ENCODE measurements around the gene PDX1. TPM values are rescaled to one million over a fixed set of nuclear protein-coding genes. Genes with fewer than 3 reads are reported as not detected.

Gene PDX1
- total RNA-seq, result not detected
- polyA plus RNA-seq, result not detected

DNA sequence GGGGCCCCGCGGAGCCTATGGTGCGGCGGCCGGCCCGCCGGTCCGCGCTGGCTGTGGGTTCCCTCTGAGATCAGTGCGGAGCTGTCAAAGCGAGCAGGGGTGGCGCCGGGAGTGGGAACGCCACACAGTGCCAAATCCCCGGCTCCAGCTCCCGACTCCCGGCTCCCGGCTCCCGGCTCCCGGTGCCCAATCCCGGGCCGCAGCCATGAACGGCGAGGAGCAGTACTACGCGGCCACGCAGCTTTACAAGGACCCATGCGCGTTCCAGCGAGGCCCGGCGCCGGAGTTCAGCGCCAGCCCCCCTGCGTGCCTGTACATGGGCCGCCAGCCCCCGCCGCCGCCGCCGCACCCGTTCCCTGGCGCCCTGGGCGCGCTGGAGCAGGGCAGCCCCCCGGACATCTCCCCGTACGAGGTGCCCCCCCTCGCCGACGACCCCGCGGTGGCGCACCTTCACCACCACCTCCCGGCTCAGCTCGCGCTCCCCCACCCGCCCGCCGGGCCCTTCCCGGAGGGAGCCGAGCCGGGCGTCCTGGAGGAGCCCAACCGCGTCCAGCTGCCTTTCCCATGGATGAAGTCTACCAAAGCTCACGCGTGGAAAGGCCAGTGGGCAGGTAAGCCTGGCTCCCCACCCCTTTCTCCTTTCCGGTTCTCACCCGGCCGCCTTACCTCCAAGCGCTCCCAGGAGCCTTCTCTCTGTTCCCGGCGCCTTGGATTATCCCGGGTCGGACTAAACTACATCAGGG lies at the start of gene PDX1:
Gene PDX1 (plus strand): TSS at position 67 of the 743 bp plus-strand sequence. CDS start 139 bp downstream, at position 206.
- H3K27ac ChIP-seq (ENCODE audit: low read depth, low read length), result no peak within 1 kb of the TSS
- intact Hi-C loops (cut with micrococcal nuclease), result no loop called here
- no peaks in the 10 kb centered on the region for H3K36me3 ChIP-seq (ENCODE audit: insufficient read depth, low read length)
- no peaks in the 10 kb centered on the region for H3K9me3 ChIP-seq (ENCODE audit: control insufficient read depth in 1 of 2, low read length in 2 of 2)
- Mint-ChIP-seq H3K27ac (no peak within 1 kb of the TSS), H3K27me3 (peaks cover 60 to 65% of the 10 kb centered on the region in 2 donors), H3K4me3 (peak within 1 kb of the TSS; percentile 64 to 81 (median 72)), H3K36me3 (no peaks in the 10 kb centered on the region), H3K9me3 (peaks cover 0 to 8% (median 0%) of the 10 kb centered on the region in 8 donors), H3K4me1 (peaks cover 16 to 67% (median 37%) of the 10 kb centered on the region in 4 donors)
- POLR2A ChIA-PET (ENCODE audit: partially characterized antibody), result no interaction called here
- no peak for DNase-seq
- peak within 1 kb of the TSS in 1 of 2 donors; percentile 2 for H3K4me3 ChIP-seq (ENCODE audit: low read length in 2 of 2)
- CTCF ChIA-PET (ENCODE audit: partially characterized antibody), result interaction anchor here (0.7 kb wide), 1 partner anchor 34 kb away, joined by 3 read pairs; no protein-coding TSS in a partner anchor
- H3K27me3 ChIP-seq (ENCODE audit: insufficient read depth, low read length), result peaks cover 34% of the 10 kb centered on the region
- H3K4me1 ChIP-seq (ENCODE audit: insufficient read depth, low read length), result peaks cover 35% of the 10 kb centered on the region

DNA sequence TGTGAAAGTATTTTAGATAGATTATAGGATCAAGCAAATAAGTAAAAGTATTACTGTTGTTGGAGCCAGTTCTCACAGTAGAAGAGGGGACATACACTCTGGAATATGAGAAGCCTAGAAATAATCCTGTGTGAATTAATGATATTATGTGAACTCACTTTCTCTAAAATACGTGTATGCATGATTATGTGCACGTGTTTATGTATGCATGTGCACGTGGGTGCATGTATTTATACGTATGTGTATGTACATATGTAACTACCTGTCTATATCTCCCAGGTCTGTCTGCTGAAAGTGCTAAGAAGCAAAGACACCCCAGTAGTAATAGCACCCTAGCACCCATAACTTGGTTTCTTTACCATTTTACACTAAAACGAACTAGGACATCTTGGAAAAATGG lies 41.5 kb upstream of the PDX1 start:
- Histone ChIP-seq H3K9me3 (ENCODE audit: control insufficient read depth in 1 of 2, low read length in 2 of 2) (no peaks in the 10 kb centered on the region), H3K4me1 (ENCODE audit: insufficient read depth, low read length) (no peaks in the 10 kb centered on the region), H3K27ac (ENCODE audit: low read depth, low read length) (no peak overlapping the region), H3K36me3 (ENCODE audit: insufficient read depth, low read length) (no peaks in the 10 kb centered on the region), H3K4me3 (ENCODE audit: low read length in 2 of 2) (no peak overlapping the region), H3K27me3 (ENCODE audit: insufficient read depth, low read length) (no peaks in the 10 kb centered on the region)
- Mint-ChIP-seq H3K36me3 (no peaks in the 10 kb centered on the region), H3K9me3 (peaks cover 0 to 5% (median 1%) of the 10 kb centered on the region in 8 donors), H3K27me3 (peaks cover 27 to 39% of the 10 kb centered on the region in 2 donors), H3K27ac (no peak overlapping the region), H3K4me1 (no peaks in the 10 kb centered on the region), H3K4me3 (no peak overlapping the region)
- no peak for DNase-seq
- intact Hi-C loops (cut with micrococcal nuclease), result no loop called here
- ChIA-PET CTCF (ENCODE audit: partially characterized antibody) (no interaction called here), POLR2A (ENCODE audit: partially characterized antibody) (no interaction called here)

DNA sequence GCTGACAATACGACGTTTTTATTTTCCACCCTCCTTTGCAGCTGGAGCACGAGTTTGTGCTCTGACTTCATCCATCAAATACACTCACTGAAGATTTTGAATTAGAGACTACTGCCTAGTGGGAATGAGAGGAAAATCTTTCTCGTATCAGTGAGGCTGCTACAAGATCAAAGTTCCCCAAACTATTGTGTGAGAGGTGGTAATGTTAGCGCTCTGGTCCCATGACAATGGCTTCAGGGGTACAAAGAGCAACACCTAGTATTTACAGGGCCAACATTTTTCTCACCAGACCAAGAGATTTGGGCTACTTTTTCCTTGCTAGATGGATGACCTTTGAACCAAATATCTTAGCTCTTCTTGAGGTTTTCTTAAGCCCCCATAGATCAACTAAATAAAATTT lies 30.3 kb upstream of the PDX1 start:
- H3K27me3 ChIP-seq (ENCODE audit: insufficient read depth, low read length), result no peaks in the 10 kb centered on the region
- H3K27ac ChIP-seq (ENCODE audit: low read depth, low read length), result no peak overlapping the region
- H3K4me3 ChIP-seq (ENCODE audit: low read length in 2 of 2), result no peak overlapping the region
- intact Hi-C loops (cut with micrococcal nuclease), result no loop called here
- Mint-ChIP-seq H3K4me1 (peaks cover 0 to 3% (median 0%) of the 10 kb centered on the region in 4 donors), H3K36me3 (no peaks in the 10 kb centered on the region), H3K27ac (no peak overlapping the region), H3K9me3 (peaks cover 3 to 22% (median 14%) of the 10 kb centered on the region in 8 donors), H3K4me3 (no peak overlapping the region), H3K27me3 (peaks cover 10 to 12% of the 10 kb centered on the region in 2 donors)
- H3K36me3 ChIP-seq (ENCODE audit: insufficient read depth, low read length), result no peaks in the 10 kb centered on the region
- ChIA-PET CTCF (ENCODE audit: partially characterized antibody) (no interaction called here), POLR2A (ENCODE audit: partially characterized antibody) (no interaction called here)
- H3K9me3 ChIP-seq (ENCODE audit: control insufficient read depth in 1 of 2, low read length in 2 of 2), result no peaks in the 10 kb centered on the region
- no peak for DNase-seq
- H3K4me1 ChIP-seq (ENCODE audit: insufficient read depth, low read length), result no peaks in the 10 kb centered on the region

DNA sequence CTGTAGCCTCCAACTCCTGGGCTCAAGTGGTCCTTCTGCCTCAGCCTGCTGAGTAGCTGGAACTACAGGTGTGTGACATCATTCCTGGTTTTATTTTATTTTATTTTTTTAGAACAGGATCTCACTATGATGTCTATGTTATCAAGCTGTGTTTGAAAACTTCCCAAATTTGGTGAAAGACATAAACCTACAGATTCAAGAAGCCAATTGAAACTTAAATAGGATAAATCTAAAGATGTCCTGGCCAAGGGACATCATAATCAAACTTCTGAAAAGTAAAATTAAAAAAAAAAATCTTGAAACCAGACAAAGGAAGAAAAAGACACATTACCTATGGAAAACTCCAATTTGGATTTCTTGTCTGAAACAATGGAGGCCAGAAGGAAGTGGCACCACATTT lies 23.1 kb upstream of the PDX1 start:
- intact Hi-C loops (cut with micrococcal nuclease), result no loop called here
- H3K27me3 Mint-ChIP-seq, result peaks cover 35 to 36% of the 10 kb centered on the region in 2 donors
- no peaks in the 10 kb centered on the region for H3K9me3 ChIP-seq (ENCODE audit: control insufficient read depth in 1 of 2, low read length in 2 of 2)
- peaks cover 9% of the 10 kb centered on the region for H3K27me3 ChIP-seq (ENCODE audit: insufficient read depth, low read length)
- no peak overlapping the region for H3K4me3 ChIP-seq (ENCODE audit: low read length in 2 of 2)
- ChIA-PET CTCF (ENCODE audit: partially characterized antibody) (no interaction called here), POLR2A (ENCODE audit: partially characterized antibody) (no interaction called here)
- DNase-seq, result no peak
- no peaks in the 10 kb centered on the region for H3K36me3 Mint-ChIP-seq
- H3K9me3 Mint-ChIP-seq, result peaks cover 3 to 30% (median 15%) of the 10 kb centered on the region in 8 donors
- no peak overlapping the region for H3K27ac Mint-ChIP-seq
- H3K4me3 Mint-ChIP-seq, result no peak overlapping the region
- H3K4me1 ChIP-seq (ENCODE audit: insufficient read depth, low read length), result no peaks in the 10 kb centered on the region
- no peaks in the 10 kb centered on the region for H3K4me1 Mint-ChIP-seq
- no peak overlapping the region for H3K27ac ChIP-seq (ENCODE audit: low read depth, low read length)
- no peaks in the 10 kb centered on the region for H3K36me3 ChIP-seq (ENCODE audit: insufficient read depth, low read length)

DNA sequence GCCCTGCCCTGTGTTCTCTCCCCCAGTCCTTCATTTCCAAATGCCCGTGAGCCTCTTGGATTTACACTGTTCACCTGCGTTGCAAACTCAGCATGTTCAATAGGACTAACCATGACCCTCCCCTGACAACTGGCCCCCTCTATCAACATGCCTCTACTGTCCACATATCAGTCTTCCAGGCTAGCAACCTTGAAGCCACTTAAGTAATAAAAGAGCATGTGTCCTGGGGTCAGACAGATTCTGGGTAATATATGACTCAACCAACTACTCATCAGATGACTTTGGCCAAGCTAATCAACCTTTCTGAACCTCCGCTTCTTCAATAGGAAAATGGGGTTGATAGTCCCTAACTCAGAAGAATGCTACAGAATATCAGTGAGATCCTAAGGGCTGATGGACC lies 15.1 kb upstream of the PDX1 start:
- no peak overlapping the region for H3K4me3 Mint-ChIP-seq
- H3K27ac Mint-ChIP-seq, result no peak overlapping the region
- no peak for DNase-seq
- intact Hi-C loops (cut with micrococcal nuclease), result no loop called here
- Histone ChIP-seq H3K4me1 (ENCODE audit: insufficient read depth, low read length) (no peaks in the 10 kb centered on the region), H3K27ac (ENCODE audit: low read depth, low read length) (no peak overlapping the region), H3K36me3 (ENCODE audit: insufficient read depth, low read length) (no peaks in the 10 kb centered on the region), H3K27me3 (ENCODE audit: insufficient read depth, low read length) (no peaks in the 10 kb centered on the region), H3K9me3 (ENCODE audit: control insufficient read depth in 1 of 2, low read length in 2 of 2) (no peaks in the 10 kb centered on the region), H3K4me3 (ENCODE audit: low read length in 2 of 2) (no peak overlapping the region)
- peaks cover 44 to 54% of the 10 kb centered on the region in 2 donors for H3K27me3 Mint-ChIP-seq
- ChIA-PET CTCF (ENCODE audit: partially characterized antibody) (interaction anchor here (1.5 kb wide), 1 partner anchor 11 kb away, joined by 4 read pairs; no protein-coding TSS in a partner anchor), POLR2A (ENCODE audit: partially characterized antibody) (no interaction called here)
- no peaks in the 10 kb centered on the region for H3K36me3 Mint-ChIP-seq
- H3K4me1 Mint-ChIP-seq, result no peaks in the 10 kb centered on the region
- peaks cover 0 to 1% (median 0%) of the 10 kb centered on the region in 8 donors for H3K9me3 Mint-ChIP-seq

DNA sequence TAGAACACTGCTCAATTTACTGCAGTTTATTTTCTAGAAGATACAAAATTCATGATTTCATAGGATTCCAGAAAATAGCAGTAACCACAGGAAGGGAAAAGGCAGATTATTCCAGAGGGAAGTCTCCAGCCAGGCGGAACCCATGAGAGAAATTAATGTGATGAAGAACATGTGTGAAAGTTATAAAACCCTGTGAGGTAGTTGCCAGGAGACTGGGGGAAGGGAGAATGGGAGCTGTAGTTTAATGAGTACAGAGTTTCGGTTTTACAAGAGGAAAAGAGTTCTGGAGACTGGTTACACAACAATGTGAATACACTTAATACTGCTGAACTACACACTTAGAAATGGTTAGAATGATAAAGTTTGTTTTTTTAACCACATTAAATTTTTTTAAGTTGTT lies 14.2 kb upstream of the PDX1 start:
- intact Hi-C loops (cut with micrococcal nuclease), result no loop called here
- DNase-seq, result no peak
- no peak overlapping the region for H3K4me3 Mint-ChIP-seq
- H3K4me1 ChIP-seq (ENCODE audit: insufficient read depth, low read length), result no peaks in the 10 kb centered on the region
- H3K27me3 ChIP-seq (ENCODE audit: insufficient read depth, low read length), result no peaks in the 10 kb centered on the region
- H3K27ac ChIP-seq (ENCODE audit: low read depth, low read length), result no peak overlapping the region
- H3K36me3 Mint-ChIP-seq, result no peaks in the 10 kb centered on the region
- H3K9me3 Mint-ChIP-seq, result no peaks in the 10 kb centered on the region
- H3K27me3 Mint-ChIP-seq, result peaks cover 44 to 61% of the 10 kb centered on the region in 2 donors
- no peak overlapping the region for H3K27ac Mint-ChIP-seq
- no peaks in the 10 kb centered on the region for H3K36me3 ChIP-seq (ENCODE audit: insufficient read depth, low read length)
- no peaks in the 10 kb centered on the region for H3K4me1 Mint-ChIP-seq
- ChIA-PET POLR2A (ENCODE audit: partially characterized antibody) (no interaction called here), CTCF (ENCODE audit: partially characterized antibody) (no interaction called here)
- no peaks in the 10 kb centered on the region for H3K9me3 ChIP-seq (ENCODE audit: control insufficient read depth in 1 of 2, low read length in 2 of 2)
- H3K4me3 ChIP-seq (ENCODE audit: low read length in 2 of 2), result no peak overlapping the region

DNA sequence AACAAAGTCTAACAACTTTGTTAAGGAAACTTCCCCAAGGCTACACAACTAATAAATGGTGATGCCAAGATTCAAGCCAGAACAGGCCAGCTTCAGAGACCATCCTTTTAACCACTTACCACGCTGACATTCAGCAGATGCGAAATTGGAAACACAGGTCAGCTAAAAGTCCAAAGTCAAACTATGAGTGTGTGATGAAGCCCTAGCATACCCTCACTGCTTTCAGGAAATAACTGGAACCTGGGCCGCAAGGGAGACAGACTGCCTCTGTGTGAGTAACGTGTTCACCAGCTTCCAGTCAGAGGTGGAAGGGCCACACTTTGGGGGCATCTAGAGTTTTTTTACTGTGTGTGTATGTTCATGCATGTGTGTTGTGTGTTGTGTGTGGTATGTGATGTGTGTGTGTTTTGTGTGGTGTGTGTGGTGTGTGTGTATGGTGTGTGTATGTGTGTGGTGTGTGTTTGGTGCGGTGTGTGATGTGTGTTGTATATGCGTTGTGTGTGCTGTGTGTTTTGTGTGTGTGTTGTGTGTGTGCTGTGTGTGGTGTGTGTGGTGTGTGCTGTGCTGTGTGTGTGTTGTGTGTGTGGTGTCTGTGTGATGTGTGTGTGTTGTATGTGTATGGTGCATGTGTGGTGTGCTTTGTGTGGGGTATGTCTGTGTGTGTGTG lies 12.5 kb upstream of the PDX1 start:
- no peak for DNase-seq
- ChIA-PET CTCF (ENCODE audit: partially characterized antibody) (no interaction called here), POLR2A (ENCODE audit: partially characterized antibody) (no interaction called here)
- peaks cover 45 to 57% of the 10 kb centered on the region in 2 donors for H3K27me3 Mint-ChIP-seq
- no peaks in the 10 kb centered on the region for H3K27me3 ChIP-seq (ENCODE audit: insufficient read depth, low read length)
- H3K4me3 ChIP-seq (ENCODE audit: low read length in 2 of 2), result no peak overlapping the region
- intact Hi-C loops (cut with micrococcal nuclease), result no loop called here
- no peaks in the 10 kb centered on the region for H3K36me3 Mint-ChIP-seq
- H3K4me1 ChIP-seq (ENCODE audit: insufficient read depth, low read length), result no peaks in the 10 kb centered on the region
- H3K36me3 ChIP-seq (ENCODE audit: insufficient read depth, low read length), result no peaks in the 10 kb centered on the region
- no peaks in the 10 kb centered on the region for H3K9me3 Mint-ChIP-seq
- H3K9me3 ChIP-seq (ENCODE audit: control insufficient read depth in 1 of 2, low read length in 2 of 2), result no peaks in the 10 kb centered on the region
- no peak overlapping the region for H3K27ac ChIP-seq (ENCODE audit: low read depth, low read length)
- no peak overlapping the region for H3K27ac Mint-ChIP-seq
- H3K4me3 Mint-ChIP-seq, result no peak overlapping the region
- no peaks in the 10 kb centered on the region for H3K4me1 Mint-ChIP-seq
